Tibial nerve (tissue), 4 donors: ENCODE data around the gene TTC33.

ENCODE experiments used
- EP300 ChIP-seq, 2 donors: sonication (generic); formaldehyde crosslinking; IDR thresholded peaks; one replicate each; pipeline ENCODE4 v1.6.1; 2017; ENCODE audit warnings: antibody characterized with exemption in 2 of 2, mild to moderate bottlenecking in 1 of 2
- POLR2A ChIP-seq, 2 donors: fragments of 450-650 bp; IDR thresholded peaks; one replicate each; pipeline ENCODE4 v1.6.1; 2017; ENCODE audit warnings: antibody characterized with exemption in 2 of 2, mild to moderate bottlenecking in 2 of 2, moderate library complexity in 2 of 2
- TF ChIP-seq, protein P1 (sequence below), 5 experiments: fragments of 200-600 bp in 3 of 5; fragments of 450-650 bp in 2 of 5; sonication (generic) in 3 of 5; IDR thresholded peaks; one replicate each; pipeline ENCODE4 v1.5.1; 2016 to 2019; ENCODE audit warnings: antibody characterized with exemption in 5 of 5, mild to moderate bottlenecking in 3 of 5, moderate library complexity in 2 of 5

DNA sequence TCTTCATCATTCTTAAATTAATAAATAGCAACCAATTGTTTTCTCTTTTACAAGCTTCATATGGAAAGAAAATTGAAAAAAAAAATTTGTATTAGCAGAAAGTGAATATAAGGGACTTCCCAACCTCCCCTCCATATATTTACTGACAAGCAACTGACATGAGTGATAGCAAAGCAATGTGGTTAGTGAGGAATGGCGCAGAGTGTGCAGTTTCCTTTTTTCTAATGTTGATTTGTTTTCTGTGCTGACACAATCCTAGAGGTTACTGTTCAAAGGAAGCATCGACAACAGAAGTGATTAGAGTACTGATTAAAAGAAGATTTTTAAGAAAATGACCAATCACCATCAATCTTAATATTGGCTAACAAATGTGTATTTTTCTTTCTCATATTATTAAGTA, 77.7 kb downstream of the TTC33 start:
- TF ChIP-seq EP300 (IDR thresholded peaks at IDR 0.05) (no peak), POLR2A (IDR thresholded peaks at IDR 0.05) (no peak)
- TF ChIP-seq, protein P1, sequence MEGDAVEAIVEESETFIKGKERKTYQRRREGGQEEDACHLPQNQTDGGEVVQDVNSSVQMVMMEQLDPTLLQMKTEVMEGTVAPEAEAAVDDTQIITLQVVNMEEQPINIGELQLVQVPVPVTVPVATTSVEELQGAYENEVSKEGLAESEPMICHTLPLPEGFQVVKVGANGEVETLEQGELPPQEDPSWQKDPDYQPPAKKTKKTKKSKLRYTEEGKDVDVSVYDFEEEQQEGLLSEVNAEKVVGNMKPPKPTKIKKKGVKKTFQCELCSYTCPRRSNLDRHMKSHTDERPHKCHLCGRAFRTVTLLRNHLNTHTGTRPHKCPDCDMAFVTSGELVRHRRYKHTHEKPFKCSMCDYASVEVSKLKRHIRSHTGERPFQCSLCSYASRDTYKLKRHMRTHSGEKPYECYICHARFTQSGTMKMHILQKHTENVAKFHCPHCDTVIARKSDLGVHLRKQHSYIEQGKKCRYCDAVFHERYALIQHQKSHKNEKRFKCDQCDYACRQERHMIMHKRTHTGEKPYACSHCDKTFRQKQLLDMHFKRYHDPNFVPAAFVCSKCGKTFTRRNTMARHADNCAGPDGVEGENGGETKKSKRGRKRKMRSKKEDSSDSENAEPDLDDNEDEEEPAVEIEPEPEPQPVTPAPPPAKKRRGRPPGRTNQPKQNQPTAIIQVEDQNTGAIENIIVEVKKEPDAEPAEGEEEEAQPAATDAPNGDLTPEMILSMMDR (IDR thresholded peaks at IDR 0.05) = no peak
